Measurements from ENCODE around the gene OSBPL6.
A peak's percentile ranks its signal among the peaks of the same experiment; 100 is the strongest.

Gene OSBPL6

GRCh38 chr2:178277741-178278197, 83.5 kb downstream of the OSBPL6 start (continued):
- TF ChIP-seq ZNF362 (tag by site-specific recombination; IDR thresholded peaks at IDR 0.05) (no peak), ZNF530 (tag by site-specific recombination; IDR thresholded peaks at IDR 0.05; ENCODE audit: low read depth) (no peak), ZNF560 (tag by site-specific recombination; IDR thresholded peaks at IDR 0.05; ENCODE audit: borderline replicate concordance) (no peak), MZF1 (tag by site-specific recombination; IDR thresholded peaks at IDR 0.05; ENCODE audit: borderline replicate concordance) (peak; percentile 94), ZNF2 (tag by site-specific recombination; IDR thresholded peaks at IDR 0.05) (no peak), ZNF777 (tag by site-specific recombination; IDR thresholded peaks at IDR 0.05; ENCODE audit: borderline replicate concordance) (no peak), ZNF335 (tag by site-specific recombination; conservative IDR thresholded peaks at IDR 0.05) (no peak), ZNF600 (tag by site-specific recombination; IDR thresholded peaks at IDR 0.05) (peak; percentile 99), ZNF37A (tag by site-specific recombination; IDR thresholded peaks at IDR 0.05) (no peak), ZNF791 (tag by site-specific recombination; IDR thresholded peaks at IDR 0.05) (no peak), ZNF792 (tag by site-specific recombination; IDR thresholded peaks at IDR 0.05) (no peak), ZNF184 (tag by site-specific recombination; IDR thresholded peaks at IDR 0.05) (no peak), ZNF654 (tag by site-specific recombination; IDR thresholded peaks at IDR 0.05; ENCODE audit: low read depth) (no peak), ZNF514 (tag by site-specific recombination; IDR thresholded peaks at IDR 0.05) (no peak), ZNF23 (tag by site-specific recombination; IDR thresholded peaks at IDR 0.05; ENCODE audit: borderline replicate concordance) (no peak), ZNF132 (tag by site-specific recombination; IDR thresholded peaks at IDR 0.05; ENCODE audit: borderline replicate concordance) (no peak), ZNF660 (tag by site-specific recombination; IDR thresholded peaks at IDR 0.05) (no peak), ZNF843 (tag by site-specific recombination; IDR thresholded peaks at IDR 0.05) (no peak)
- TF ChIP-seq, protein P1, sequence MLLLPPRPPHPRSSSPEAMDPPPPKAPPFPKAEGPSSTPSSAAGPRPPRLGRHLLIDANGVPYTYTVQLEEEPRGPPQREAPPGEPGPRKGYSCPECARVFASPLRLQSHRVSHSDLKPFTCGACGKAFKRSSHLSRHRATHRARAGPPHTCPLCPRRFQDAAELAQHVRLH (tag by site-specific recombination; IDR thresholded peaks at IDR 0.05): no peak

GRCh38 chr2:178279142-178279541, 84.8 kb downstream of the OSBPL6 start:
- ChIA-PET CTCF (no interaction called here), POLR2A (no interaction called here)
- peaks cover 10% of the 10 kb centered on the region; the same call in 1 of the 2 replicates for H3K4me1 ChIP-seq (ENCODE audit: control insufficient read depth, insufficient read depth, low read length)
- TF ChIP-seq ZNF184 (tag by site-specific recombination; IDR thresholded peaks at IDR 0.05): no peak
- no peak for TF ChIP-seq KLF8 (tag by site-specific recombination; IDR thresholded peaks at IDR 0.05)
- no peak for TF ChIP-seq ZNF561 (tag by site-specific recombination; IDR thresholded peaks at IDR 0.05; ENCODE audit: borderline replicate concordance)
- TF ChIP-seq ZNF248 (tag by site-specific recombination; IDR thresholded peaks at IDR 0.05): no peak
- TF ChIP-seq, protein P2, sequence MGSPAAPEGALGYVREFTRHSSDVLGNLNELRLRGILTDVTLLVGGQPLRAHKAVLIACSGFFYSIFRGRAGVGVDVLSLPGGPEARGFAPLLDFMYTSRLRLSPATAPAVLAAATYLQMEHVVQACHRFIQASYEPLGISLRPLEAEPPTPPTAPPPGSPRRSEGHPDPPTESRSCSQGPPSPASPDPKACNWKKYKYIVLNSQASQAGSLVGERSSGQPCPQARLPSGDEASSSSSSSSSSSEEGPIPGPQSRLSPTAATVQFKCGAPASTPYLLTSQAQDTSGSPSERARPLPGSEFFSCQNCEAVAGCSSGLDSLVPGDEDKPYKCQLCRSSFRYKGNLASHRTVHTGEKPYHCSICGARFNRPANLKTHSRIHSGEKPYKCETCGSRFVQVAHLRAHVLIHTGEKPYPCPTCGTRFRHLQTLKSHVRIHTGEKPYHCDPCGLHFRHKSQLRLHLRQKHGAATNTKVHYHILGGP (tag by site-specific recombination; IDR thresholded peaks at IDR 0.05): no peak
- TF ChIP-seq, protein P3, sequence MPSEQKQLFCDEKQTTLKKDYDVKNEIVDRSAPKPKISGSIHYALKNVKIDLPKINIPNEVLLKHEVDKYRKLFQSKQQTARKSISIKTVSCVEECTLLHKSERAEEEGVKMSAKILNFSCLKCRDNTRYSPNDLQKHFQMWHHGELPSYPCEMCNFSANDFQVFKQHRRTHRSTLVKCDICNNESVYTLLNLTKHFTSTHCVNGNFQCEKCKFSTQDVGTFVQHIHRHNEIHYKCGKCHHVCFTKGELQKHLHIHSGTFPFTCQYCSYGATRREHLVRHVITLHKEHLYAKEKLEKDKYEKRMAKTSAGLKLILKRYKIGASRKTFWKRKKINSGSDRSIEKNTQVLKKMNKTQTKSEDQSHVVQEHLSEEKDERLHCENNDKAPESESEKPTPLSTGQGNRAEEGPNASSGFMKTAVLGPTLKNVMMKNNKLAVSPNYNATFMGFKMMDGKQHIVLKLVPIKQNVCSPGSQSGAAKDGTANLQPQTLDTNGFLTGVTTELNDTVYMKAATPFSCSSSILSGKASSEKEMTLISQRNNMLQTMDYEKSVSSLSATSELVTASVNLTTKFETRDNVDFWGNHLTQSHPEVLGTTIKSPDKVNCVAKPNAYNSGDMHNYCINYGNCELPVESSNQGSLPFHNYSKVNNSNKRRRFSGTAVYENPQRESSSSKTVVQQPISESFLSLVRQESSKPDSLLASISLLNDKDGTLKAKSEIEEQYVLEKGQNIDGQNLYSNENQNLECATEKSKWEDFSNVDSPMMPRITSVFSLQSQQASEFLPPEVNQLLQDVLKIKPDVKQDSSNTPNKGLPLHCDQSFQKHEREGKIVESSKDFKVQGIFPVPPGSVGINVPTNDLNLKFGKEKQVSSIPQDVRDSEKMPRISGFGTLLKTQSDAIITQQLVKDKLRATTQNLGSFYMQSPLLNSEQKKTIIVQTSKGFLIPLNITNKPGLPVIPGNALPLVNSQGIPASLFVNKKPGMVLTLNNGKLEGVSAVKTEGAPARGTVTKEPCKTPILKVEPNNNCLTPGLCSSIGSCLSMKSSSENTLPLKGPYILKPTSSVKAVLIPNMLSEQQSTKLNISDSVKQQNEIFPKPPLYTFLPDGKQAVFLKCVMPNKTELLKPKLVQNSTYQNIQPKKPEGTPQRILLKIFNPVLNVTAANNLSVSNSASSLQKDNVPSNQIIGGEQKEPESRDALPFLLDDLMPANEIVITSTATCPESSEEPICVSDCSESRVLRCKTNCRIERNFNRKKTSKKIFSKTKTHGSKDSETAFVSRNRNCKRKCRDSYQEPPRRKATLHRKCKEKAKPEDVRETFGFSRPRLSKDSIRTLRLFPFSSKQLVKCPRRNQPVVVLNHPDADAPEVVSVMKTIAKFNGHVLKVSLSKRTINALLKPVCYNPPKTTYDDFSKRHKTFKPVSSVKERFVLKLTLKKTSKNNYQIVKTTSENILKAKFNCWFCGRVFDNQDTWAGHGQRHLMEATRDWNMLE (tag by site-specific recombination; conservative IDR thresholded peaks at IDR 0.05; ENCODE audit: low read depth): no peak
- TF ChIP-seq ZNF202 (tag by site-specific recombination; IDR thresholded peaks at IDR 0.05; ENCODE audit: borderline replicate concordance): no peak
- no peak for TF ChIP-seq ZNF114 (tag by site-specific recombination; IDR thresholded peaks at IDR 0.05)
- TF ChIP-seq ZNF585B (tag by site-specific recombination; IDR thresholded peaks at IDR 0.05): no peak
- TF ChIP-seq, protein P4, sequence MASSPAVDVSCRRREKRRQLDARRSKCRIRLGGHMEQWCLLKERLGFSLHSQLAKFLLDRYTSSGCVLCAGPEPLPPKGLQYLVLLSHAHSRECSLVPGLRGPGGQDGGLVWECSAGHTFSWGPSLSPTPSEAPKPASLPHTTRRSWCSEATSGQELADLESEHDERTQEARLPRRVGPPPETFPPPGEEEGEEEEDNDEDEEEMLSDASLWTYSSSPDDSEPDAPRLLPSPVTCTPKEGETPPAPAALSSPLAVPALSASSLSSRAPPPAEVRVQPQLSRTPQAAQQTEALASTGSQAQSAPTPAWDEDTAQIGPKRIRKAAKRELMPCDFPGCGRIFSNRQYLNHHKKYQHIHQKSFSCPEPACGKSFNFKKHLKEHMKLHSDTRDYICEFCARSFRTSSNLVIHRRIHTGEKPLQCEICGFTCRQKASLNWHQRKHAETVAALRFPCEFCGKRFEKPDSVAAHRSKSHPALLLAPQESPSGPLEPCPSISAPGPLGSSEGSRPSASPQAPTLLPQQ (tag by site-specific recombination; IDR thresholded peaks at IDR 0.05): no peak
- no peak for TF ChIP-seq ZNF133 (tag by site-specific recombination; IDR thresholded peaks at IDR 0.05)

More at GRCh38 chr2:178279142-178279541, 84.8 kb downstream of the OSBPL6 start:
- H3K4me3 ChIP-seq (ENCODE audit: low read depth, low read length): no peak overlapping the region
- H3K36me3 ChIP-seq (ENCODE audit: control insufficient read depth in 2 of 2, insufficient read depth in 1 of 2, low read length in 2 of 2): no peaks in the 10 kb centered on the region
- no peaks in the 10 kb centered on the region for H3K9me3 ChIP-seq (ENCODE audit: control insufficient read depth, insufficient read depth, low read depth, low read length)
- H3K27ac ChIP-seq (ENCODE audit: extremely low read depth, low read depth, low read length): no peak overlapping the region

All from HEK293 (cell line).